GM18519 (cell line): ENCODE data around the gene APLP1.
"Not testable (repeated sequence)": the region's sequence is repeated elsewhere in the genome, so short reads cannot be mapped to it uniquely, and the experiment has no call there.

Experiments used
- ATAC-seq: cut with Tn5 transposase; IDR thresholded peaks from one replicate; pipeline ENCODE4 v1.9.1; 2021; ENCODE audit warnings: mild to moderate bottlenecking, moderate library complexity; ENCODE audit not compliant: unreplicated experiment, low FRiP score

The APLP1 gene

GRCh38 chr19:35852029-35852780, 16.2 kb upstream of the APLP1 start, which contains the start of gene NPHS1:
Gene NPHS1 (minus strand): TSS chr19:35852504. CDS start chr19:35851837, 667 bp downstream.
- ATAC-seq = no peak

- no peak for ATAC-seq
Observed at GRCh38 chr19:35853038-35853756, 15.2 kb upstream of the APLP1 start.

GRCh38 chr19:35856546-35857149, 11.7 kb upstream of the APLP1 start, which contains the start of gene KIRREL2:
Gene KIRREL2 (plus strand): TSS chr19:35856911. CDS start chr19:35857120, 209 bp downstream.
- ATAC-seq = no peak

- ATAC-seq = no peak
Observed at GRCh38 chr19:35858311-35858710, 10.1 kb upstream of the APLP1 start.

- ATAC-seq = no peak
Observed at GRCh38 chr19:35859414-35859813, 9.0 kb upstream of the APLP1 start.

GRCh38 chr19:35860436-35860817, 7.9 kb upstream of the APLP1 start:
- no peak for ATAC-seq

GRCh38 chr19:35860818-35861639, 7.3 kb upstream of the APLP1 start:
- no peak for ATAC-seq

GRCh38 chr19:35861640-35862160, 6.7 kb upstream of the APLP1 start:
- no peak for ATAC-seq

- ATAC-seq = no peak
Observed at GRCh38 chr19:35862528-35862927, 5.8 kb upstream of the APLP1 start.

GRCh38 chr19:35863018-35863417, 5.4 kb upstream of the APLP1 start:
- no peak for ATAC-seq

- ATAC-seq = no peak
Observed at GRCh38 chr19:35868823-35869326, 501 bp downstream of the APLP1 start.

- no peak for ATAC-seq
Observed at GRCh38 chr19:35869327-35870123, 1.2 kb downstream of the APLP1 start.

- not testable (repeated sequence) for ATAC-seq
Observed at GRCh38 chr19:35870124-35870736, 1.9 kb downstream of the APLP1 start.

GRCh38 chr19:35870798-35871197, 2.4 kb downstream of the APLP1 start:
- ATAC-seq = no peak

GRCh38 chr19:35871611-35872010, 3.2 kb downstream of the APLP1 start:
- ATAC-seq = no peak

- ATAC-seq = no peak
Observed at GRCh38 chr19:35872180-35872579, 3.8 kb downstream of the APLP1 start.

GRCh38 chr19:35874392-35874930, 6.1 kb downstream of the APLP1 start:
- ATAC-seq = no peak

- ATAC-seq = no peak
Observed at GRCh38 chr19:35879068-35879467, 10.7 kb downstream of the APLP1 start.
